ENCODE measurements around the gene LAMA2.

The LAMA2 gene

DNA sequence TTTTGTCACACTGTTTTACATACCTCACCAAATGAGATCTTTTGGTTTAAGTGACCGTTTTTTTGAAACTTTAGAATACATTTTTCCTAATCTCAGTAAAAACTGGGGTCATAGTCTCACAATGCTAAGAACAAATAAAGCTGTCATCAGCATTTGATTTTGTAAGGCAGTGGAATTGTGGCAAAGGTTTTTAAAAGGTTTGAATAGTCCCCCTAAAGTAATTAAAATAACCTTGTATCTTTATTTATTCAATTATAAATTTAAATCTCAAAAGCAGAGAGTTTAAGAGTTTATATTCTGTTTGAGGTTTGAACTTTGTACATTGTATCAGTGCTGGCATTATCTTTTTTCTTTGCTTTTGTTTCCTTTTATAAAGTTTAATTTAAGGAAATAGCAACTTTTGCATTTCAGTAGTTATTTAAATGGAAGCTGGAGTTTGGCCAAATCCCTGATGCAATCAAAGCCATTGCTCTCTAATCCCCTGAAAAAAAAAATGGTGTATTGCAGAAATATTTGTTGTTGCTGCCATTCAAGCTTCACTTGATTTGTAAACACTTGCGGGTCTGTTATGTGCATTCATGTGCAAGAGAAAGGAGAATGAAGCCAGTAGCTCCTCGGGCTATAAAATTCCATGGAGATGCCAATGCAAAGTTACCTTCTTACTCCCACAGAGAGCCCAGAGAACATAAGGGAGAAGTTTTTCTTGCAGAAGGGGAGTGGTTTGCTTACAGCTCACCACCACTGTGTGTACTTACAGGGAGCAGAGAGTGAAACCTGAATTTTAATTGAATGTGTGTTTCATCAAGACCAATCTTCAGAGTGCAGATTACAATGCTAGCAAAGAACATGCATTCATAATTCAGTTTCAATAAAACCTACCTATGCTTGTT, 435.2 kb downstream of the LAMA2 start:
- peak; percentile 72 for DNase-seq (ENCODE audit: low read depth)

DNA sequence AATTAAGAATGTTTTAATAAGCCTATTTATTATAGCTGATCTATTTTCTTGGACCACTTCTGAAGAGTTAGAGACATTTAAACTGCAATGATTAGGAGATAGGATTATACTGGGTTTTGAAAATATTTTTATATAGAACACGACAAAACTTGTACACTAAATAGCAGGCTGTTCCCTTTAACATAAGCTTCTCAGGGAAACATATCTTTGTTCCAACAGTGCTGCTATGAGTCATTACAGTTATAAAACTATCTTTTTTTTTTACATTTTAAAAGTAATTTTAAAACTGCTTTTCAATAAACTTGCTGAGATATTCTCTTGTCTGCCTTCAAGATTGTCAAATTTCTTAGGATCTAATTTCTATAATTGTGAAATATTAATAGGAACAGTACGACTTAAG, 438.0 kb downstream of the LAMA2 start:
- DNase-seq (ENCODE audit: low read depth), result no peak

DNA sequence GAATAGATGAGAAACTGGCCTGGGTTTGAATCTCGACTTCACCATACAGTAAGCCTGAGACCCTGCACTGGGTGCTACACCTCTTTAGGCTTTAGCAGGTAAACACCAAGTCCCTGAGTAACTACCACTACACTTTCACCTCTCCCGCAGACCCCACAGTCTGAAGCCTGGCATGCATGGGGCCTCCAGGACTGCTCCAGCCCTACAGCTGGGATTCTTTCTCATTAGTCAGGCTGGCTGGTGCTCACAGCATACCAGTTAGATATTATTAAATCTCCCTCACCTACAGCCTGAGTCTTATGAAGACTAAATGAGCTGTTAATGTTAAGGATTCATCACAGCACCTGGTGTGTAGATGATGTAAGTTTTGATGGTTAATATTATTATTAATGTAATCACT, 438.4 kb downstream of the LAMA2 start:
- DNase-seq (ENCODE audit: low read depth), result no peak

DNA sequence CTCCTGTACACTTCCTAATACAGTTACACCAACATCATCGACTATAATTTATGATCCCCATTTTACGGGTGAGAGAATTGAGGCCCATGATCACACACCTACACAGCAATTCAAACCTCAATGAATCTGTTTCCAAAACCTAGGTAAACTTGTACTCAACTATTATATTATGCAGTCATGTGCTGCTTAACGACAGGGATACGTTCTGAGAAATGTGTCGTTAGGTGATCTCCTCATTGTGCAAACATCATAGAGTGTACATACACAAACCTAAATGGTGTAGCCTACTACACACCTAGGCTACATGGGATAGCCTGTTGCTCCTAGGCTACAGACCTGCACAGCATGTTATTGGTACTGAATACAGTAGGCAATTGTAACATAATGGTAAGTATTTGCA, 441.4 kb downstream of the LAMA2 start:
- DNase-seq (ENCODE audit: low read depth), result no peak

DNA sequence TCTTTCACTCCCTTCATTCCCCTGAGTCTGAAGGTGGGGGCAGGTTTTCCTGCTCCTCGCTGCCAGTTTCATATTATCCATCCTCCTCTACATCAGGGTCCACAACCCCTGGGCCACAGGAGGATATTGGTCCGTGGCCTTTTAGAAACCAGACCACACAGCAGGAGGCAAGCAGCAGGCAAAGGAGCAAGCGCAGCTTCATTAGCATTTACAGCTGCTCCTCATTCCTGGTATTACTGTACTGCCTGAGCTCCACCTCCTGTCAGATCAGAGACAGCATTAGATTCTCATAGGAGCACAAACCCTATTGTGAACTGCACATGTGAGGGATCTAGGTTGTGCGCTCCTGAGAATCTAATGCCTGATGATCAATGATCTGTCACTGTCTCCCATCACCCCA, 446.7 kb downstream of the LAMA2 start:
- no peak for DNase-seq (ENCODE audit: low read depth)

DNA sequence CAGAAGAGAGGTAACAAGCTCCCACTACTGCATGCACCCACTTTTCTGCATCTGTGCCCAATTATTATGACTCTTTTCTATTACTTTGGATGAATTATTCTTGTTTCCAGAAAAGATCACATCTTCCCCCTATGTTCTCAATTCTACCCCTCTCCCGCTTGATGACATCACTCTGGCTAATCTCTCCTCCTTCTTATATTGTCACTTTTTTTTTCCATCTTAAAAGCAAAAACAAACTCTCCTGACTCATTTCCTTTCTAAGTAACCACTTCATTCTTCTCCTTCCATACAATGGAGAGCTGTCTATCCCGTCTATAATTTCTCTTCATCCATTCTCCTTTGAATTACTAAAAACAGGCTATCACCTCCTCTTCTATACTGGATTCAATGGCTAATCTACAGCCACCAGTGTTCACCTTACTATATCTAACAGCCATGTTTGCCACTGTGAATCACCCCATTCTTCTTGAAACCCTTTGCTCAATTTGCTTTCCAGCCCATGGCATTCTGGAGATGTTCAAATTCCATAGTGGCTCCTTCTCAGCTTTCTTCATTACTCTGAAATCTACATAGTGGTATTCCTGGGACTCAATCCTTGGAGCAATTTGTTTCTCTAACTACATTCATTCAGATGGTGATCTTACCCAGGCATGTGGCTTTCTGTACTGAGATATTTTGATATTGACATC, 448.7 kb downstream of the LAMA2 start:
- DNase-seq (ENCODE audit: low read depth), result peak; percentile 36

DNA sequence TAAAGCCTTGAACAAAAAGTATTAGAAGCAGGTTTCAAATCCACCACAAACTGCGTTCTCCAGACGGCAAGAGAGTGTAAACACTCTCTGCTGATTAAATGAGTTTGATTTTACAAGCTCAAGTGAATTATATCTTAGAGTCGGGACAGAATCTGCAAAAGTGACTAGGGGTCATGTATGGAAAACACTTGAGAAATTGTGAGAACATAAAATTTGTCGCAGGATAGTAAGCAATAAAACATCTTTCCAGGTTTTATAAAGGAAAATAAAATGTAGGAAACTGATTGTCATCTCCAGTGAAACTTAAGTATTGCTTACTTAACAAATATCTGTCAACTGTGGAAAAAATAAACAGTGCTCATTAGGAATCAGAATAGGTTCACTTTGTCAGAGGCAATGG, 452.9 kb downstream of the LAMA2 start:
- no peak for DNase-seq (ENCODE audit: low read depth)

DNA sequence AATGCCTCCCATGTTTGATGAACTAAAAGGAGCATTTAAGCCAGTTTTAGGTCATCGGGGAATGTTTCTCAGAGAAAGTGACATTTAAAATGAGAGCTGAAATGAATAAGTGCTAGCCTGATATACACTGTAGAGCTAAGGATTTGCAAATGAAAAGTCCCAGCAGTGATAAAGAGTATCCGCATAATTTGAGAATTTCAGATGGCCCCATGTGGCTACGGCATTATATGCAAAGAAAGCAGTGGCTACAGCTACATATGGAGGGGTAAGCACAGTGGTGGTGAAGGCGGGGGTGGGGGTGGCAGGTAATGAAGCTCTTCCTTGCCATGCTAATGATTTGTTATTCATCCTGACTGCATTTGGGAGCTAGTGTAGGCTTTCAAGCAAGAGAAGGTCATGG, 455.7 kb downstream of the LAMA2 start:
- DNase-seq (ENCODE audit: low read depth), result no peak

DNA sequence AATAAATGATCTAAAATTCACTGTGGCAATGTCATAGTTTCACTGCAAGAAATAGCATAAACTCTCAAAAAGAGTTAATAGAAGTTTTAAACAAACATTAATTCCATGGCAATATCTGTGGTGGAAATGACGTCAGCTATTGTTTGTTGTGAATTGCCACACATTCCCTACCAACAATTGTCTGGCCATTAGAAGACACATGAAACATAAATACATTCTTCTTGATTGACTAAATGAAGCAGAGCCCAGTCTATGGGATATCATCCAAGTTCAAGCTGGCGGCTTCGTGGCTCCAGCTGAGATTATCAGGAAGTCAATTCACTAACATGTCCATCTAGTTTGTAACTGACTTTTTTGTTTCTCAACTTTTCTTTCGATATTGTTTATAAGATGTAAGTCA, 458.0 kb downstream of the LAMA2 start:
- peak; percentile 16 for DNase-seq (ENCODE audit: low read depth)

DNA sequence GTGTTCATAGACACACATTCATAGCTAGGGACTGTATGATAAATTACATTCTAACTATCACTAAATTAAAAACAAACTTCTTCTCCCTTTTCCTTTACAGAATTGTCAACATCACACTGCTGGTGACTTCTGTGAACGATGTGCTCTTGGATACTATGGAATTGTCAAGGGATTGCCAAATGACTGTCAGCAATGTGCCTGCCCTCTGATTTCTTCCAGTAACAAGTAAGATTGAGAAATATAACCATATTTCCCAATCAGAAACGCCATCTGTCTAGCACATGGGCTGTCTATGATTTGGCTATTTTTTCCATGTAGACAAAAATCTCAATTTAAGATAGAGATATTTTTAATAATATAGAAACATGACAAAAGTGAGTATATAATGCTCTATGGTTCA, 459.3 kb downstream of the LAMA2 start:
- DNase-seq (ENCODE audit: low read depth), result peak; percentile 72

DNA sequence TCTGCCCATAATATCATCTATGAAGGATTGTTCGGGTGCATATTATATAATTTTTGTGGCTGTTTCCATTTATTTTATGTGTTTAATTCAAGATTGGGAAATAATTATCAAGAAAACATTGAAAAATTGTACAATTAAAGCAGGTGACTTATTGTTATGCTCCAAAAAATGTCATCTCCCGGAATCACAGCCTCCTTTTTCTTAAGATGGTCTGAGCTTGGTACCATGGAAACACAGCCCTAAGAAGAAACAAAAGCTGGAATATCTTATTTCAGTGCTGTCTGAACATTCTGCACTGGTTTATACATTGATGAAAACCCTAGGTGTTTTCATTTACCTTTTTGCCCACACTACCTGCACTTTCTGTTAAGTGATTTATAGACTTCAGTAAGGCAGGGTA, 459.9 kb downstream of the LAMA2 start:
- no peak for DNase-seq (ENCODE audit: low read depth)

DNA sequence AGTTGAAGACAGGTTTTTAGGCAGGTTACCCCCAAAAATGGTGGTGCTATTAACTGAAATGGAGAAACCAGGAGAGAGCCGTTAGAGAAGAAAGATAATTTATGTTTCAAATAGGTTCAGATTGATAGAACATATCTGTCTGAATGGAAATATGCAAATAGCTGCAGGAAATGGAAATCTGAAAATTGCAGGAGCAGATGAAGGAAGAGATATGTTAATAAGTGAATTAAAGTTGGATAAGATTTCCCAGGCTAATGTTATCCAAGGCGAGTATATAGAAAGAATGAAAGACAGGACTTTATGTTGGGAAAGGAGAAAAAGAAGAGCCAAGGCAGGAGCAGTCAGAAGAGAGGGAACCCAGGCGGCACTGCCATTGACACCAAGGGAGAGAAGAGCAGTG, 461.4 kb downstream of the LAMA2 start:
- no peak for DNase-seq (ENCODE audit: low read depth)

DNA sequence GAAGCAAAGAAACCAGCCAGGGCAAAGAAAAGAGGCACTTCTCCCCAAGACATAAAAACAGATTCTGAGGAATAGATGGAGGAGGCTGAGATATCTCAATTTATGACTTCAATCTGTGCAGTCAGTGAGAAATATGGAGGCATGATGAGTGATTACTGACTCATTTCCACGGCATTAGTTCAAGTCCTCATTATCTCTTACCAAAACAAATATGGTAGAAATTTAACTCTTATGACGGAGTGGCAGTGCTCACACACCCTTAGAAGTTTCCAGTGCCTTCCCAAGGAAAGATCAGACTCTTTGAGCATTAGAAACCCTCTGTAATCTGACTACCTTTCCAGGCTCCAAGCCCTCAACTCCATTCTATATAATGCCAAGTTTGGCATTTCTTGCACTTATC, 463.0 kb downstream of the LAMA2 start:
- peak; percentile 33 for DNase-seq (ENCODE audit: low read depth)

DNA sequence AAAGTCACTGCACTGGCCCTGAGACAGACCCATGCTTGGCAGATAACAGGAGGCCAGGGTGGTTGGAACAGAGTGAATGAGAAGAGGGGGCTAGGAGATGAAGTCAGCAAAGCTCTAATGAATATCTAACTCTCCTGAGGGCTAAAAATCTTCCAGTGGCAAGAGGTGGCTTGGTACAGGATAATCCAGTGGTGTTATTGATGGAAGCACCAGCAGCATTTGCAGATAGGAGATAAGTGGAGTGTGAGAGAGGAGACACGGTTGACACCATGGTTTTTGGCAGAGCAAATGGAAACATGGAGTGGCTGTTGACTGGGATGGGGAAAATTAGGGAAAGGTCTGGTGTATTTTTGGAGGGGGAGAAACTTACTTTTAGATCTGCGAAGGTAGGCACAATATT, 464.0 kb downstream of the LAMA2 start:
- DNase-seq (ENCODE audit: low read depth), result no peak

DNA sequence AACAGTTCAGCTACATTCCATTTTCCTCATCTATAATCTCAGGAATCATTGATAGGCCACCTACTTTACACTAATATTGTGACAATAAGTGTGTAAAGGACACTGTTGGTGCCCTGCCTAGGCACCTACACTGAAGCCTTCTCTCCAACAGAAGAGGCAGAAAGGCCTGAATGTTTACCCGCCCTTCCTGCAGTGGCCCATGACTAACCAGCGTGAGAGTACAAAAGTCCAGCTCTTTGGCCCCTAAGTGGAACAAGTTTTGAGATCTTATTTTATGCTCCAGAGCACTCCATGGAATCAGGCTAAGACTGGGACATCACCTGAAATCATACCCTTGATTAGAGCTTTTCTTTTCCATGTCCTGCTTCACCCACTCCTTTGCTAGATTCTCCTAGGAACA, 467.3 kb downstream of the LAMA2 start:
- DNase-seq (ENCODE audit: low read depth), result no peak

DNA sequence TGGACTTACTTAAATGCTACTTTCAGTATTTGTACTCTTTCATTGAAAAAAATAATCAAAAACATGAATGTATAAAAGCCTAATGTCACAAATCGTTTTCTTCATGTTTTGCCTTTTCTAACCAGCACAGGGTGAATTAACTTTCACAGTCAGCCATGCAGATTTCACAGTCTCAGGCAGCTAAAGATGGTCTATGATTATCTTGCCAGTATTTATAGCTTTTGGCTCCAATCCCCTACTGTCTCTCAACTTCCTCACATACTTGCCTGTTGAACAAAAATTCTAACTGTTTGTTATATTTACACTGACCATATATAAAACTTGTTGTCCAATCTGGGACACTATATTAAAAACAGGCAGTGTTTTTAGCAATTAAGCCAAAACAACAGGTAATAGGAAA, 468.9 kb downstream of the LAMA2 start:
- DNase-seq (ENCODE audit: low read depth), result no peak

DNA sequence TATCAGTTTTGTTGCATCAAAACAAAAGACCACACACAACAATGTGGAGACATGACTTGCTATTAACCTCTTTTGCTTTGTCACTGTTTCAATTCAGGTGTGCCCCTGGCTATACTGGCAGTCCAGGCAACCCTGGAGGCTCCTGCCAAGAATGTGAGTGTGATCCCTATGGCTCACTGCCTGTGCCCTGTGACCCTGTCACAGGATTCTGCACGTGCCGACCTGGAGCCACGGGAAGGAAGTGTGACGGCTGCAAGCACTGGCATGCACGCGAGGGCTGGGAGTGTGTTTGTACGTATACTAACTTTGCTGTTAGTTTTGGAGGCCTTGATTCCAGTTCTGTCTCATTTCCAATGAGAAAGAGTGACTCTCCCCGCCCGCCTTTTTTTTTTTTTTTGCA, 470.1 kb downstream of the LAMA2 start:
- DNase-seq (ENCODE audit: low read depth), result no peak

DNA sequence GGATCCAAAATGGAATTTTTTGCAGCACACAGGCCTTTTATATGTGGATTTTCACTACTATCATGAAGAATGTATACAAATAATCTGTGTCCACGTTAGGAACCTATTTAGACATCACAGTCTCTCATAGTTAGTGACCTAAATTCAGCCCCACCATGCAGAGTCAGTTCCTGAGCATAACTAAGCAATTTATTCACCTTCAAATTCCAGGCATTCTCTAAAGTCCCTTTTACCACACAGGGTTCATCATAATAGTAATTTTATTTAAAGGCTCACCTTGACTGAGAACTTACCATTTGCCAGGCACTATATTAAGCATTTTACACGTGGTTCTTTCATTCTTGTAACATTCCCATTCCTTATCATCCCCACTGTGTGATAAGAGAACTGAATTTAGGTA, 473.2 kb downstream of the LAMA2 start:
- DNase-seq (ENCODE audit: low read depth), result no peak

DNA sequence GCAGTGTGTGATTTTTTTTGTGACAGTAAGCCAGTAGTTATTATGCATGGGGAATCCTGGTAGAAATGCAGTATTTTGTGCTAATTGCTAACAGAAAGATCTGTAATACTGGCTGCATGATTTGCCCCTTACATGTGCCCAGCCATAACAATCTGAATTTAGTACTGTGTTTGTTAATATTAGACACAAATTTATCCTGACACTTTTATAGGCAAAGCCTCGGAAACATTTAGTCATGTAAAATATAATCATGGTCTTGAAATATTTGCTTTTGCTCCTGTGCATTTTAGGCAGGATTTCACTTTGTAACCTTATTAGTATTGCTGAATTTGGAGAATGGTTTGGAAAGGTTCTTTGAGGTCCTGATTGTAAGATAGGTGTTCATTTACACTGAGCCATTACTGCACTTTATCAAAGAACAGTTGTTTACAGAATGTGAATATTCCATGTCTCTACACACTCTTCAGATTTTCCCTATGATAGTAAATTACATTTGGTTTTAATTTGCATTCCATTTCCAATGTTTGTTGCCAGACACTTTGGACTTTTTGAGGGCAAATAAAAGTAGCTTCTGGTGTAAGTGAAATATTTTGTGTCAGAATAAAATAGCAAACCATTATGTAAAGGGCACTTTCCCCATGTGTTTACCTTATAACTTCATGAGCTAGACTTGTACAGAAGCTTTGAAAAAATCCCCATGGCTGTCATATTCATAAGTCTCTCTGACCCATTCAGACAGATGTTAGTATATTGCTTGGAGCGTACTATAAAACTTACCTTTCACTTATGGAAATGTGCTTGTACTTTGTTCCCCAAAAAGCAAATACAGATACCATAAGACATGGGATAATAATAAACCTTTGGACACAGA, 477.1 kb downstream of the LAMA2 start:
- DNase-seq (ENCODE audit: low read depth), result no peak

DNA sequence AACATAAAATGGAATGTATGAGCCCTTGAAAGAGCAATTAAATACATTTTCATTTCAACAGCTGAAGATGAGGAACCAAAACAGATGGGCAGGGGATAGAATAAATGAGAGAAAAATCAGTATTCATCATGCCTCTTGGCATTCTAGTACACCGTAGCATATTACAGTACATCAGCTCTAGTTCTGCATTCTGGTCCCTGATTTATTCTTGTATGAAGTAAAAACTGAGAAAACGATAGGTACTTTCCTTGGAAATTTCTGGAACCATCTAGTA, 477.7 kb downstream of the LAMA2 start:
- DNase-seq (ENCODE audit: low read depth), result no peak

DNA sequence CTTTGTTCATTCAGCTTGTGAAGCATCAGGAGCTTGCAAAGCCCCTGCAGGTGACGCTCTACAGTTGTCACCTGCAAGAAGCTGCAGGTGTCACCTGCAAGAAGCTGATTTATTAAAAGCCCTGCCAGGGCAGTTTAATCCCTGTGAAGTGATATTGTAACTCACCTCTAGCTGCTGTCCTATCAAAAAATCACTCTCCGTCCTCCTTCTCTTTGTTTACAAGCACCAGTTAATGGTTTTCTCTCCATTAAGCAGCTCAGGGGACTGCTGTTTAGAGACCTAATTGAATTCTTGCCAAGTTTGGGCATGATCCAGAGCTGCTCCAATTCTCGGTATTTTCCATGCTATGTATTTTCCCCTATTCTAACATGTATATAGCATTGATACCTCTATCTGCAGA, 481.1 kb downstream of the LAMA2 start:
- DNase-seq (ENCODE audit: low read depth), result no peak

DNA sequence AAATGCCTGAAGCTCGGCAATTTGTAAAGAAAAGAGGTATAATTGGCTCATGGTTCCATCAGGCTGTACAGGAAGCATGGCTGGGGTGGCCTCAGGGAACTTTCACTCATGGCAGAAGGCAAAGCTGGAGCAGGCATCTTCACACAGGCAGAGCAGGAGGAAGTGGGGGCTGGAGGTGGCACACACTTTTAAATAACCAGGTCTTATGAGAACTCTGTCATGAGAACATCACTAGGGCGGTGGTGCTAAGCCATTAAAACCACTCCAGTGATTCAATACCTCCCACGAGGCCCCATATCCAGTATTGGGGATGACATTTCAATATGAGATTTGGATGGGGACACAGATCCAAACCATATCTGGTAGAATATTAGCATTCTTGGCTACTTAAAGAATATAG, 481.8 kb downstream of the LAMA2 start:
- DNase-seq (ENCODE audit: low read depth), result no peak

DNA sequence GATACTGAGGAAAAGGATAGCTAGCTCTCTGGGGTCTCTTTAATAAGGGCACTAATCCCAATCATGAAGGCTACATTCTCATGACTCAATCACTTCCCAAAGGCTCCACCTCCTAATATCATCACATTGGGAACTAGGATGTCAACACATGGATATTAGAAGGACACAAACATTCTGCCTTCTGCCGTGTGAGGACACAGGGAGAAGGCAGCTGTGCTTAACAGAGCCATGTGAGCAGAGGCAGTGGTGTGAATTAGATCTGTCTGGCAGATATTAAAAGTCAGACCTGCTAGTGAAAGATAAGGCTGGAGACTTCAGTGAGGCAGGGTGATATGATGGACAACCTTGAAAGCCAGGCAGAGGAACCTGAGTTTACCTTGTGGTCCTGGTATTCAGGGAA, 485.1 kb downstream of the LAMA2 start:
- DNase-seq (ENCODE audit: low read depth), result no peak
